Activated CD8-positive, alpha-beta memory T cell treated with anti-CD3 and anti-CD28 coated beads, Interleukin-2, amount 50 U/mL, for 1 hour (primary cell): ENCODE data around the gene IQSEC1.

Experiments
- DNase-seq: peaks from one replicate; pipeline ENCODE4 v3.0.0-alpha.2; 2020; ENCODE audit errors: extremely low read depth

Gene IQSEC1

GRCh38 chr3:12954891-12955650 is 118.2 kb downstream of the IQSEC1 start:
- DNase-seq: no peak

GRCh38 chr3:12954180-12954579 is 119.0 kb downstream of the IQSEC1 start:
- DNase-seq: no peak

DNA sequence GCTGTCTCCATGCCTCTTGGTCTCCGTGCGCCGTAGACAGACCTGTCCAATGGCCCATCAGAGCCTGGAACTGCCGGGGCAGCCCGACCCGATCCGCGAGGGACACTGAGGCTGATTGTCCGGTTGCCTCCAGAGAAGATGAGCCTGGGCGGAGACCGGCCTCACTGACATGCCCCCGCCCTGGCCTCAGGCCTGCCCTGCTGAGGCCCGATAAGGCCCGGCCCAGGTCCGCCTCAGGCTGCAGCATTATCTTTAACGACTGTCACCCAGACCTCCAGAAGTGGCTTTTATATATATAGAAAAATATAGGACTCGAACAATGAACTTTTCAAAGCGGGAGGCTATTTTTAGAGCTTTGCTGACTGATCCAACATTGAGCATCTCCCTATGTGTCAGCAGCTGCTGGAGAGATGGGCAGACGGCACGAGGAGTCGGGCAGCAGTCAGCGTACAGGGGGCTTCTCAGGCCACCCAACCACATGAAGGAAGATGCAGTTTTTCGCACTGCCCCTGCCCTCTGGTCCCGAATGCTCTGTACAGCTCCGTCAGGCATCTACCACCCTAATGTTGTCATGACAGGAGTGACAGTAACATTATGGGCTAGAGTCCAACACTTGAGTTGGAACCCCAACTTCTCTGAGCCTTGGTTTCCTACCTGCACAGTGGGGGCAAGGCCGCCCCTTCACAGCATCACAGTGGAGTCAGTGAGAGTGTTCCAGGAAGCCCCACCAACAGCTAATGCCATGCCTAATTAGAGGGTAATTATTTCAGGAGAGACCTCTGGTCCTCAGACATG is 119.8 kb downstream of the IQSEC1 start:
- DNase-seq: no peak

- no peak for DNase-seq
Measured at GRCh38 chr3:12952343-12953200, 120.7 kb downstream of the IQSEC1 start.

- no peak for DNase-seq
Measured at GRCh38 chr3:12948891-12949711, 124.1 kb downstream of the IQSEC1 start.

DNA sequence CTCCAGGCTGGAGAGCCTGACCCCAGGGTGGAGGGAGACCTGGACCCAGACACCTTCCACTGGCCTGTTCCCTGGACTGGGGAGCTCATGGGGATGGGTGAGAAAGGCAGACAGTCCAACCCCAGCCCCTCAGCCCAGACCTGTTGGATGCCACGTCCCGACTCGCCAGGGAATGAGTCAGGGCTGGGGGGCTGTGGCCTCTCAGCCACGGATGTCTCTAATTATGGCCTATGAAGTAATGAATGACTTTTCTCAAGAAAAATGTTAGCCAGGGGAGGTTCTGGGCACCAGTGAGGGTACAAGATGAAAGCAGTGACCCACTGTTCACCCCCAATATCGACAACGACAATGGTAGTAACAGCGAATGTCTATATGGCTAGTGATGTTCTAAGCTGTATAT is 124.9 kb downstream of the IQSEC1 start:
- DNase-seq: no peak

DNA sequence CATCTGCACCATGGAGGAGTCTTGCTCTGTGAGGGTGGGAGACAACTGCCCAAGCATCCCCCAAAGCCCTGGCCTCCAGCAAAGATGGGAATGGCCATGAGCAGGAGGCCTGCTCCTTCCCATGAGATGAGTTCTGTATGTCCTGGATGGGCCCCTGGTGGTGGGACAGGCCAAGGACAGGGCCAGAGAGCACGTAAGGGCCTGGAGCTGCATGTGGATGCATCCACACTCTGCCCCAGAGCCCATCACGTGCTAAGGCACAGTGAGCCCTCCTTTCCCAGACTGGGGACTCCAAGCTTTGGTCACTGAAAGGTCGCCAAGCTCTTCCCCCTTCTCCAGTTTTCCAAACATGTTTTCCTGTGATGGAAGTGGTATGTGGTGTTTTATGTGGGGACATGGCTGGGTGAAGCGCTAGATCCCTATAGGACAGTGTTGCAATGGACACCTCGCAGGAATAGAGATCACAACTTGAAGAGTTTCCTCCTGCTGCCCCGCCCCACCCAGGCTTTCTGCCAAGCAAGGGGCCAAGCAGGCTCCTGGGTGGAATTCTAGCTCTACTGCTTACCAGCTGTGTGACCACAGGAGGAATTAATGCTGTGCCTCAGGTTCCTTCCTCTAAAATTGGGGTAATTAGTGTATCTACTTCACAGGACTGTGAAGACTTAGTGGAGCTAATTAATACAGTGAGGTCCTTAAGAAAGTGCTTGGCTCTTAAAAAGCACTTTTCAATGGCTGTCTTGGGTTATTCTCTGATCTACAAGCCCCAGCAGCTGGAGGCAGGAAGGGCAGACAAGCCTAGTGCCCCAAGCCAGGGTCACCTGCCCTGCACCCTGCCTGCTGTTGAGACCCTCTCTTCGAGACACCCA is 125.5 kb downstream of the IQSEC1 start:
- DNase-seq: no peak

GRCh38 chr3:12946649-12947316 is 126.4 kb downstream of the IQSEC1 start:
- no peak for DNase-seq

DNA sequence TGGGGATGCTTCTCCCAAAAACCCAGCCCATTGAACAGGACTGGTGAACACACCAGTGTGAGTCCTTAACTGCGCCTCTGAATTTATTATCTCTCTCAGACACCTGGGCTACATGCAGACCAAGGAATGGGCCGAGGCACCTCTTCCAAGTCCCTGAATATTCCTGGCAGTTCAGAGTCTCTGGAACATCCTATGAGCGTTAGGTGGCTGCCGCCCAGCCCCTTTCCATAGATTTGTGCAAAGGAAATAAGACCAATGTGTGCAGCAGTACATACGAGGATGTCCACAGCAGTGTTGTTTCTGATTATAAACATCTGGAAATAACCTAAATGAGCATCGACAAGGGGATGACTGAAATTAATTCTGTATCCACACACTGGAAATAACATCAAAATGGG is 127.0 kb downstream of the IQSEC1 start:
- DNase-seq: no peak

GRCh38 chr3:12944849-12945248 is 128.4 kb downstream of the IQSEC1 start:
- no peak for DNase-seq

DNA sequence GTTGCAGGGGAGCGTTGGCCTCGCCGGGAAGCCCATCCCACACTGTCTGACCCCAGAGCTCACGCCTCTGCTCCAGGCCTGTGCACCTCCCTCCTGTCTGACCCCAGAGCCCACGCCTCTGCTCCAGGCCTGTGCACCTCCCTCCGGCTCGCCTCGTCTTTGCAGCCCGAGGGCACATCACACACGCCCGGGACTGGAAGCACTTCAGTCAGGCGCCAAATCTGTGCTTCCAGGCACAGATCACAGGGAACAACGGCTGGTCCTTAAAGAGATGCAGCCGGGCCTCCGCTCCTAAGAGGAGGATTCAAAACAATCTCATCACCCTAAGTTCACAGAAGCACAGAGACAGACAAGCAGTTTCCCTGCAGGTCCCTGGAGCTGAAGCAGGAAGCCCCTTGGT is 128.8 kb downstream of the IQSEC1 start:
- no peak for DNase-seq

- no peak for DNase-seq
Measured at GRCh38 chr3:12943124-12944021, 129.9 kb downstream of the IQSEC1 start.

GRCh38 chr3:12941495-12942023 is 131.7 kb downstream of the IQSEC1 start:
- no peak for DNase-seq

DNA sequence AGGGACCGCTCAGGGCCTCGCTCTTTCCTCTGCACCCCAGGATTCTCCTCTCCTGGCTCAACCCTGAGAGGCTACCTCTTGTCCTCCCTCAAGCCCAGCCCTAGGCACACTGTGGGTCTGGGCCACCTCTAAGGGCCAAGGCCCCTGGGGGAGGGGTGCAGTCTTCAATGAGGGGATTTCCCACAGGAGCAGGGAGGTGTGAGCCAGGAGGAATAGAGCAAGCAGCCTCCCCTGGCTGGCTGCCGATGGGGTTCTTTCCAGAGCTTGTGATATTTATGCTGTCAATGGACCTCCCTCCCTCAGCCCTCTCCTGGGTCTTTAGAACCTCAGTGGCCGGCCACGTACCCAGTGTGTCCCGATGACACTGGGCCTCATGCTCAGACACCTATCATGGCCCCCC is 132.4 kb downstream of the IQSEC1 start:
- no peak for DNase-seq

GRCh38 chr3:12939137-12939536 is 134.1 kb downstream of the IQSEC1 start:
- DNase-seq: no peak

DNA sequence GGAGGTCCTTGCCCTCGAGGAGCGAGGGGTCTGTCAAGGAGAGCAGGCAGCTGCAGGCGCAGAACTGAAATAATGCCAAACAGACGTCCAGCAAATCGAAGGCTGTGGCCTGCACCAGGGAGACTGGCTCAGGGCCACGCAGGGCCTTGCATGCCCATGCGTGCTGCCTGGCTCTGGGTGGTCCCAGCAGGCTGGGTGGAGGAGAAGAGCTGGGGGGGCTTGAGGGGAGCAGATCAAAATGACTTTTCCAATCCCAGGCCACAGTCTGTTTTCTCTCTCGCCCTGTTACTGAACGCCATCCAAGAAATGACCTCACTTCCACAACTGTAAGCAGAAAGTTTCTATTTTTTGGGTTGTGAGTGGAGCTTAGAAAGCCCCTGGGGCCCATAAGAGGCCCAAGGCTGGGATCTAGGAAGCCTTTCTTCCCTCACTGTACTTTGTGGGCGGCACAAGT is 134.9 kb downstream of the IQSEC1 start:
- no peak for DNase-seq

GRCh38 chr3:12935861-12936830 is 137.1 kb downstream of the IQSEC1 start:
- DNase-seq: no peak
